Hepatocyte (in vitro differentiated cells): ENCODE measurements around the gene ZNF862.

Experiments
- CTCF ChIP-seq: fragments of 200-600 bp; sonication (generic); IDR thresholded peaks from 2 replicates; pipeline ENCODE4 v1.5.1; 2016; ENCODE audit warnings: antibody characterized with exemption, mild to moderate bottlenecking; ENCODE audit not compliant: poor library complexity
- EZH2 ChIP-seq: fragments of 200-600 bp; sonication (generic); IDR thresholded peaks from 2 replicates; pipeline ENCODE4 v1.6.1; 2016; ENCODE audit warnings: antibody characterized with exemption, mild to moderate bottlenecking, borderline replicate concordance
- EZH2phosphoT487 ChIP-seq: fragments of 200-600 bp; sonication (generic); IDR thresholded peaks from one replicate; pipeline ENCODE4 v1.6.1; 2018; ENCODE audit warnings: antibody characterized with exemption, mild to moderate bottlenecking, low read depth, moderate library complexity; ENCODE audit not compliant: unreplicated experiment, severe bottlenecking

- TF ChIP-seq CTCF = no peak
- TF ChIP-seq EZH2 = no peak
- no peak for TF ChIP-seq EZH2phosphoT487
Observed at GRCh38 chr7:149831741-149832219, 6.4 kb upstream of the ZNF862 start.
